Karpas-422 (cell line): ENCODE data around the gene NDUFA3. TPM values are rescaled to one million over a fixed set of nuclear protein-coding genes. Genes with fewer than 3 reads are reported as not detected.
A peak's percentile ranks its signal among the peaks of the same experiment; 100 is the strongest.

Source experiments
- DNase-seq: peaks from one replicate; pipeline ENCODE4 v3.0.0-alpha.2; 2015
- H2AFZ ChIP-seq: fragments of 200-600 bp; sonication (generic); 2 replicates; pipeline ENCODE4 v1.6.1; 2014; ENCODE audit warnings: antibody characterized with exemption, low read length, mixed read lengths
- H3K27ac ChIP-seq: fragments of 200-600 bp; sonication (generic); 2 replicates; pipeline ENCODE4 v1.5.1; 2014; ENCODE audit warnings: mild to moderate bottlenecking, low read length, moderate library complexity
- H3K27me3 ChIP-seq: fragments of 200-600 bp; sonication (generic); 2 replicates; pipeline ENCODE4 v1.6.1; 2014; ENCODE audit warnings: low read length, mixed read lengths
- H3K36me3 ChIP-seq: fragments of 200-600 bp; sonication (generic); 2 replicates; pipeline ENCODE4 v1.6.1; 2014; ENCODE audit warnings: low read length, mixed read lengths; ENCODE audit not compliant: insufficient read depth
- H3K4me1 ChIP-seq: fragments of 200-600 bp; sonication (generic); 2 replicates; pipeline ENCODE4 v1.6.1; 2014; ENCODE audit warnings: mild to moderate bottlenecking, low read length, mixed read lengths
- H3K4me2 ChIP-seq: fragments of 200-600 bp; sonication (generic); 2 replicates; pipeline ENCODE4 v1.6.1; 2014; ENCODE audit warnings: low read length, low read depth, mild to moderate bottlenecking; ENCODE audit not compliant: poor library complexity, severe bottlenecking
- H3K4me3 ChIP-seq: fragments of 200-600 bp; sonication (generic); 2 replicates; pipeline ENCODE4 v1.5.1; 2014; ENCODE audit warnings: mild to moderate bottlenecking, antibody characterized with exemption, low read length, mixed read lengths
- H3K79me2 ChIP-seq: fragments of 200-600 bp; sonication (generic); 2 replicates; pipeline ENCODE4 v1.6.1; 2014; ENCODE audit warnings: mild to moderate bottlenecking, low read length, mixed read lengths
- H3K9ac ChIP-seq: fragments of 200-600 bp; sonication (generic); 2 replicates; pipeline ENCODE4 v1.6.0; 2014; ENCODE audit warnings: low read length
- H3K9me2 ChIP-seq: fragments of 200-600 bp; sonication (generic), shearing (Covaris generic); replicated peaks from 2 replicates; pipeline ENCODE4 v1.6.0; 2014; ENCODE audit warnings: mild to moderate bottlenecking, low read length, moderate library complexity; ENCODE audit not compliant: insufficient read depth
- H3K9me3 ChIP-seq: fragments of 300-700, 200-600 bp; sonication (generic); 2 replicates; pipeline ENCODE4 v1.6.1; 2014; ENCODE audit warnings: low read length, mixed read lengths
- H4K20me1 ChIP-seq: fragments of 200-600 bp; sonication (generic); 2 replicates; pipeline ENCODE4 v1.6.1; 2014; ENCODE audit warnings: mild to moderate bottlenecking, antibody characterized with exemption, low read length, low read depth; ENCODE audit not compliant: insufficient read depth
- total RNA-seq: library from RNA; depleted of rRNA; stranded (reverse); fragments of >200 nt; shearing (Covaris generic); gene quantifications from 2 replicates; pipeline ENCODE4 v1.2.3, GENCODE V29; 2014; ENCODE audit warnings: low replicate concordance

Gene NDUFA3
- total RNA-seq, 1 experiment from 2014 or later = 105 TPM

DNA sequence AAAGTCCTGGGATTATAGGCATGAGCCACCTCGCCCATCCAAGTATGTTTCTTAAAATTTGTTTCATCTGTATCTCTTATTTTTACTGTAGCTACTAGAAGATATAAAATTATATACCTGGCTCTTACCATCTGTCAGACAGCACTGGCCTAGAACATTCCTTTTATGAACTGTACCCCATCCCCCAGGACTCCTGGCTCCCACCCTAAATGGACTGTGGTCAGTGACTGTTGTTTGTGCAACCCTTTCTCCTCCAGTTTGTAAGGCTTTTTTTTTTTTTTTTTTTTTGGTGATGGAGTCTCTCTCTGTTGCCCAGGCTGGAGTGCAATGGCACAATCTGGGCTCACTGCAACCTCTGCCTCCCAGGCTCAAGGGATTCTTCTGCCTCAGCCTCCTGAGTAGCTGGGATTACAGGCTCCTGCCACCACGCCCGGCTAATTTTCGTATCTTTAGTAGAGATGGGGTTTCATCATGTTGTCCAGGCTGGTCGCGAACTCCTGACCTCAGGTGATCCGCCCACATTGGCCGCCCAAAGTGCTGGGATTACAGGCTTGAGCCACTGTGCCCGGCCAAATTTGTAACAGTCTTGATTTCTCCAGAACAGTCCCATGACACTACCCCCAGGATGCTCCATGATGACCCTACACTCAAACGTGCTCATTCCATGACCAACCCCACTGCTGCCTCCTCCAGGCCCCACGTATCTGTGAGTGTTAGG, 2.5 kb downstream of the NDUFA3 start:
- Histone ChIP-seq H3K4me3 (no peak overlapping the region), H3K36me3 (peaks cover 14% of the 10 kb centered on the region; the same call in 1 of the 2 replicates), H3K9me2 (no peaks in the 10 kb centered on the region), H3K9me3 (no peaks in the 10 kb centered on the region), H3K27ac (no peak overlapping the region), H3K4me1 (peaks cover 17% of the 10 kb centered on the region), H3K27me3 (no peaks in the 10 kb centered on the region), H3K4me2 (no peak overlapping the region), H3K79me2 (peaks cover 40% of the 10 kb centered on the region), H3K9ac (no peak overlapping the region), H2AFZ (no peak overlapping the region), H4K20me1 (peaks cover 3% of the 10 kb centered on the region; the same call in 1 of the 2 replicates)
- no peak for DNase-seq

DNA sequence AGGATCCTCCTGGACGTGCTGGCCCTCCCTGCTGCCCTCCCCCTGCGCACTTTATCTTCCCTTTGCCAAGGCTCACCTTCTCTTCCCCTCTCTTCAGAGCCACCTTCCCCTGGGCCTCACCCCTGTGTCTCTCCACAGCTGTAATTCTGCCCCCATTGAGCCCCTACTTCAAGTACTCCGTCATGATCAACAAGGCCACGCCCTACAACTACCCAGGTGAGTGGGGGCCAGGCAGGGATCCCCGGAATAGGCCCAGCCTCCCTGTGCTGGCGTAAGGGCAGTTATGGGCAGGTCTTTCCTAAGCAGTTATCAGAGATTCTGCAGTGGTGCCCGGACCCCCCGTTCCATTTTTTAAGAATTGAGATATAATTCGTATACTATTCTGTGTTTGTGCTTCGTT, 3.1 kb downstream of the NDUFA3 start:
- H4K20me1 ChIP-seq = peaks cover 3% of the 10 kb centered on the region; the same call in 1 of the 2 replicates
- DNase-seq = no peak
- no peak overlapping the region for H3K4me2 ChIP-seq
- no peaks in the 10 kb centered on the region for H3K9me2 ChIP-seq
- H3K79me2 ChIP-seq = peaks cover 40% of the 10 kb centered on the region
- H3K27ac ChIP-seq = no peak overlapping the region
- H3K9ac ChIP-seq = no peak overlapping the region
- no peak overlapping the region for H2AFZ ChIP-seq
- no peaks in the 10 kb centered on the region for H3K27me3 ChIP-seq
- no peaks in the 10 kb centered on the region for H3K9me3 ChIP-seq
- H3K36me3 ChIP-seq = peaks cover 18% of the 10 kb centered on the region
- H3K4me3 ChIP-seq = no peak overlapping the region
- peaks cover 17% of the 10 kb centered on the region for H3K4me1 ChIP-seq

DNA sequence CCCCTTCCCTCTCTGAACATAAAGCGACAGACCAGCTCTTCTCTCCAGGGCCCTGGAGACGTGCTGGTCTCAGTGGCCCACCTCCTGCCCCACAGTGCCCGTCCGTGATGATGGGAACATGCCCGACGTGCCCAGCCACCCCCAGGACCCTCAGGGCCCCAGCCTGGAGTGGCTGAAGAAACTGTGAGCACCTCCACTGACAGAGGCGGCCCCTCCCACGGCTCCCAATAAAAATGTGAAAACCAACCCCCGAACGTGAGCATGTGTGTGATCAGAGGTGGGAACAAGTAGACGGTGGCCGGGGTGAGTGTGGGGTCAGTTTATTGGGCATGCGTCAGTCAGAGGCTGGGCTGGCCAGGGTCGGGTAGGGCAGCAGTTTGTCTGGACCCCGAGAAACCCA, 4.1 kb downstream of the NDUFA3 start:
- Histone ChIP-seq H3K9me2 (no peaks in the 10 kb centered on the region), H3K9ac (no peak overlapping the region), H3K4me2 (no peak overlapping the region), H3K4me1 (peaks cover 17% of the 10 kb centered on the region), H3K36me3 (peaks cover 21% of the 10 kb centered on the region), H3K9me3 (no peaks in the 10 kb centered on the region), H3K27ac (no peak overlapping the region), H3K27me3 (no peaks in the 10 kb centered on the region), H3K4me3 (no peak overlapping the region), H3K79me2 (peaks cover 40% of the 10 kb centered on the region), H4K20me1 (peaks cover 3% of the 10 kb centered on the region; the same call in 1 of the 2 replicates), H2AFZ (no peak overlapping the region)
- no peak for DNase-seq

DNA sequence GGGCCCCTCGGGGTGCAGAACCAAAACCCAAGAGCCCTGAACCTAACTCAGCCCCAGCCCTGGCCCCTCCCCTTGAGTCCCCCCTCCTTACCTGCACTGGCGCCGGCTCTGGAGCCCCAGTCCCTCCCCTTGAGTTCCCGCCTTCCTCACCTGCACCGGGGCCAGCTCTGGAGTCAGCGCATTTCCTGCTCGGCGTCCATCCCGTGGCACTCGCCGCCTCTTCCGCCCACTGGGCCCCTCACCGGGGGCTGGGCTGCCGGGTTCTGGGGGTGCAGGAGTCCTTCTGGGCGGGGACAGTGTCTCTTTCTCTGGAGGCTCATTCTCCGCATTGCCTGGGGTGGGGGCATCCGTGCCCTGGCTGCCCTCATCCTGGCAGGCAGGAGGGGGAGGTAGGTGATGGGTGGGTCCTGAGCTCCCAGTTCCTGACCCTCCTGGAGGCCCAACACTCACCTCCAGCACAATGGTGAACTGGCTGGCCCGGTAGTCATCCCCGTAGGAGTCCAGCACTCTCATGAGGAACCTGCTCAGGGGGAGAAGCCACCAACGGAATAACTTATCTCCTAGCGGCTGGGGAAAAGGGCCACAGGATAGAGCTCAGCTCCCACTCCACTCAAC, 5.3 kb downstream of the NDUFA3 start:
- Histone ChIP-seq H3K27ac (no peak overlapping the region), H2AFZ (no peak overlapping the region), H3K4me2 (no peak overlapping the region), H3K79me2 (peaks cover 37% of the 10 kb centered on the region), H3K9ac (no peak overlapping the region), H3K27me3 (no peaks in the 10 kb centered on the region), H3K9me3 (no peaks in the 10 kb centered on the region), H3K9me2 (no peaks in the 10 kb centered on the region), H3K36me3 (peaks cover 21% of the 10 kb centered on the region), H3K4me3 (no peak overlapping the region), H3K4me1 (peaks cover 13% of the 10 kb centered on the region), H4K20me1 (peaks cover 3% of the 10 kb centered on the region; the same call in 1 of the 2 replicates)
- DNase-seq = no peak

DNA sequence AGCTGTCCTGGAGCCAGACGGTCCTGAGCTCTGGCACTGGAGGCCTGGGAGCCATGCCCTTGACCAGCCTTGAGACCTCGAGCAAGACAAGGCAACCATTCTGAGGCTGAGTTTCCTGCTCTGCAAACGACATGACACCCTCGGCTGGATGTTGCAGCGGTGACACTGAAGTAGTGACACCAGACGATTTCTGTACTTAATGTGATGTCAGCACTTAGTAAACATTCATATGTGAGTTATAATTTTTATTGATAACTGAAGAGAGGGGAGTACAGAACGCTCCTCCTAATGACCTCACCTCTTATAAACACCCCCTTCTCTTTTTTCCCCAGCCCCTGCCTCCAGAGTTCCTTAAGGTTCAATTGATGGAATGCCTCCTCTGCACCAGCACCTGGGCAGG, 5.8 kb downstream of the NDUFA3 start:
- no peak overlapping the region for H3K4me3 ChIP-seq
- H3K27me3 ChIP-seq = no peaks in the 10 kb centered on the region
- no peak for DNase-seq
- H3K9me3 ChIP-seq = no peaks in the 10 kb centered on the region
- no peak overlapping the region for H3K9ac ChIP-seq
- H3K36me3 ChIP-seq = peaks cover 21% of the 10 kb centered on the region
- no peak overlapping the region for H3K4me2 ChIP-seq
- peaks cover 32% of the 10 kb centered on the region for H3K79me2 ChIP-seq
- peaks cover 3% of the 10 kb centered on the region; the same call in 1 of the 2 replicates for H4K20me1 ChIP-seq
- H3K4me1 ChIP-seq = peaks cover 10% of the 10 kb centered on the region
- H2AFZ ChIP-seq = no peak overlapping the region
- no peaks in the 10 kb centered on the region for H3K9me2 ChIP-seq
- H3K27ac ChIP-seq = no peak overlapping the region

DNA sequence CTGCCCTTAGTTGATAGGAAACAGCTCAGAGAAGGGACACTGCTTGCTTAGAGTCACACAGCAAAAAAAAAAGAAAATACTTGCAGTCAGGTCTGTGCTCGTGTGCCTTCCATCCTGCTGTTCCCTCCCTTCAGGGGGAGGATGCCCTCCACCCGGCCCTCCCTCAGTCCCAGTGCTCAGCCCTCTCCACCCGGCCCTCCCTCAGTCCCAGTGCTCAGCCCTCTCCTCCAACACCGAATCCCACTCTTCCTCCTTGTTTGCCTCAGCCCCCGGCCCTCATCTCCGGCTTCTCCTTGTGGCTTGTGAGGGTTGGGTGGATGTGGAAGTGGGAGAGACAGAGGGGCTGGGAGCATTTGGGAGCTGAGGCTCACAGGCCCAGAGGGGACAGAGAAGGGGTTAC, 7.0 kb downstream of the NDUFA3 start:
- no peaks in the 10 kb centered on the region for H3K9me3 ChIP-seq
- H3K4me3 ChIP-seq = no peak overlapping the region
- H3K79me2 ChIP-seq = peaks cover 31% of the 10 kb centered on the region
- no peak overlapping the region for H2AFZ ChIP-seq
- H3K27me3 ChIP-seq = no peaks in the 10 kb centered on the region
- H3K36me3 ChIP-seq = peaks cover 21% of the 10 kb centered on the region
- no peak overlapping the region for H3K27ac ChIP-seq
- peaks cover 8% of the 10 kb centered on the region for H3K4me1 ChIP-seq
- no peaks in the 10 kb centered on the region for H3K9me2 ChIP-seq
- peaks cover 3% of the 10 kb centered on the region; the same call in 1 of the 2 replicates for H4K20me1 ChIP-seq
- no peak for DNase-seq
- H3K9ac ChIP-seq = no peak overlapping the region
- no peak overlapping the region for H3K4me2 ChIP-seq

DNA sequence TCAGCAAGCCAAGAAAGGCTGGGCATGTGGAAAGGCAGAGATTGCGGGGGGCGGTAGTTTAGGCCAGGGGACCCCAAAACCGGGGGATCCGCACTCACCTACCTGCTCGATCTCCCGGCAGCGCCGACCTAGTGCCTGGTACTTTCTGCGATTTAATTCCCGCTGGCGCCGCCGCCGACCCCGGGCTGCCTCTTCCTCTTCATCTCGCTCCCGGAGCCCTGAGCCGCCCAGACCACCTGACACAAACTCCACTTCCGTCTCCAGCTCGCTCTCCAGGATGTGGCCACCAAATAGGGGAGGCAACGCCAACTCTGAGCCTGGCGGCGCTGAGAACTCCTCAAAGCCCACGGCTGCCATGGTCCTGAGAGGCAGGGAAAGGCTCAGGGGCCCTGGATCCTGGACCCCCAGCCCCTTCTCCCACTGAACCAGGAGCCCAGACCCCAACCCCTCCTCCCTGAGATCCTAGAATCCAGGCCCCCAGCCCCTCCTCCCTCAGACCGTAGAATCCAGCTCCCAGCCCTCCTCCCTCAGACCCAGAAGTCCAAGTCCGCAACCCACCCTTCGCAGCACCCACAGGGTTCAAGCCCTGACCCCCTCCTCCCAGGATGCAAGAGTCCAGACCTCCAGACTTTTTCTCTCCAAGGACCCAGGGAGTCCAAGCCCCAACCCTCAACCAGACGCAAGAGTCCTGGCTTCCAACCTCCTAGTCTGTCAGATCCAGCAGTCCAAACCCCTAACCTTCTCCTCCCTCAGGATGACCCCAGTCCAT, 11.9 kb downstream of the NDUFA3 start:
- DNase-seq = peak; percentile 76
- peaks cover 20% of the 10 kb centered on the region for H3K36me3 ChIP-seq

More for the DNA sequence above, 11.9 kb downstream of the NDUFA3 start:
- peaks cover 19% of the 10 kb centered on the region for H3K4me1 ChIP-seq
- H3K9ac ChIP-seq = peak overlapping the region; percentile 88
- H3K9me3 ChIP-seq = no peaks in the 10 kb centered on the region
- no peaks in the 10 kb centered on the region for H3K9me2 ChIP-seq
- H3K27ac ChIP-seq = no peak overlapping the region
- H4K20me1 ChIP-seq = peaks cover 9% of the 10 kb centered on the region; the same call in 1 of the 2 replicates
- H2AFZ ChIP-seq = peak overlapping the region; percentile 91; the same call in 1 of the 2 replicates
- peaks cover 42% of the 10 kb centered on the region for H3K79me2 ChIP-seq
- no peaks in the 10 kb centered on the region for H3K27me3 ChIP-seq
- peak overlapping the region; percentile 88 for H3K4me3 ChIP-seq
- H3K4me2 ChIP-seq = peak overlapping the region; percentile 96
